ENCODE data around the gene AHCTF1. TPM values are rescaled to one million over a fixed set of nuclear protein-coding genes. Genes with fewer than 3 reads are reported as not detected.
"Not testable (repeated sequence)": the region's sequence is repeated elsewhere in the genome, so short reads cannot be mapped to it uniquely, and the experiment has no call there.

AHCTF1 gene
- total and polyA plus RNA-seq, 2 donors, result 15.3 to 45.7 TPM

DNA sequence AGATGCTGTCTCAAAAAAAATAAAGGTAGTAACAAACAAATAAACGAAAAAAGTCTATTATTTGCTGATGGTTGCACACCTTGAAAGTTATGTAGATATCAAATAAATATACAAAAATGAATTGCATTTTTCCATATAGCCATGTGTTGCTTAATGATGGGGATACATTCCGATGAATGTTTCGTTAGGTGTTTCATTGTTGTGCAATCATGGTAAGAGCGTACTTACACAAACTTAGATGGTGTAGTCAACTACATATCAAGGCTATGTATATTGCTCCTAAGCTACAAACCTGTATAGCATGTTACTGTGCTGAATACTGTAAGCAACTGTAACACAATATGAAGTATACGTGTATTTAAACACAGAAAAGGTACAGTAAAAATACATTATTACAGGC is 34.4 kb downstream of the AHCTF1 start:
- peaks cover 2% of the 10 kb centered on the region for H3K36me3 ChIP-seq (ENCODE audit: insufficient read depth)

DNA sequence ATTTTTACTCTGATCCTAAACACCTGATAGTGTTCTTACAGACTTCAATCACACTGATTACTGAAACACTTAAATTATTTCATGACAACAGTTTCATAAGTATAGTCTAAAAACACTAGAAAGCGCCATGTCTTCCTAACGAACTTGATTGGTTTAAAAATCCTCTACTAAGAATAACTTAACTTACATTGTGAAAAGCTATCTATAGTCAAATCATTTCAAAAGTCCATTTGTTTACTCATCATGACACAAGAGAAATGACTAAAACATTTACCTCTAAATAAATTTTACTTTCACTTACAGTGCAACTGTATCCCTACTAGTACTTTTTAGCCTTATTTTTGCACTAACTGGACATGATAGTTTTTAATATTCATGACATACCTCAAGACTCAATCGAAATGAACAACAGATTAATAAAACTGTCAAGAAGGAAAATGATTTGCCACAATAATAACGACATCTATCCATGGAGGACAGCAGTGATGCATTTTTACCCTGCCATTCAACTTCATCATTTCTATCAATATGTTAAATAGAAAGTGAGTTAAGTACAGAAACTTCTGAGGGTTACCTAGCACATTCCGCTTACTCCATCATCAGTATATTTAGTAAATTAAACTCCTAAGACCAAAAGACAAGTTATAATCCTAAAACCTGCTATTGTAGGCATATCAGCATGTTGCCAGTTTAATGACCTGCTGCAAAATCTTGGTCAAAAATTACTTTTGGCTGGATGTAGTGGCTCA is 38.4 kb downstream of the AHCTF1 start:
- Histone ChIP-seq H3K27ac (ENCODE audit: low read depth) (no peak overlapping the region), H3K36me3 (ENCODE audit: insufficient read depth) (no peaks in the 10 kb centered on the region), H3K4me1 (ENCODE audit: insufficient read depth) (no peaks in the 10 kb centered on the region), H3K4me3 (ENCODE audit: low read depth, low read length) (no peak overlapping the region)
- WGBS, result 93% methylated on average over 5 of the region's 5 CpGs
- no peak for DNase-seq (ENCODE audit: extremely low spot score)

More for the DNA sequence above, 34.4 kb downstream of the AHCTF1 start:
- WGBS, result 98% methylated on average over 5 of the region's 5 CpGs
- Histone ChIP-seq H3K27ac (ENCODE audit: low read depth) (no peak overlapping the region), H3K4me1 (ENCODE audit: insufficient read depth) (no peaks in the 10 kb centered on the region), H3K4me3 (ENCODE audit: low read depth, low read length) (no peak overlapping the region)
- no peak for DNase-seq (ENCODE audit: extremely low spot score)

DNA sequence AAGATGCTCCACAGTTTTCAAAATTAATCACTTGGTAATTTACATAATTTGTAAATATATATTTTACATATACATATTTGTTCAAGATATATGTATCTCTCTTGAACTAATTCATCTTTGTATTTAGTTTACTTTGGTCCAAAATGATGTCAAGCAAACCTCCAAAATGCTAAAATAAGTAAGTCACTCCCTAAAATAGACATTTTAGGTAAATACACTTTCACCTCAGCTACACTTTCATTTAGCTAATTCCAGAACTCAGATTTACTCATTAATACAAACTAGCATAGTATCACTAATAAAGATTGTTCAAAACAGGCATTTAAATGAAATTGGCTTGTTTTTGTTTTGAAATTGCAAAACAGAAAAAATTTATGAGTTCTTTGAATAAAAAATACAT is 40.6 kb downstream of the AHCTF1 start:
- peaks cover 2% of the 10 kb centered on the region for H3K36me3 ChIP-seq (ENCODE audit: insufficient read depth)
- H3K4me3 ChIP-seq (ENCODE audit: low read depth, low read length), result no peak overlapping the region
- no peaks in the 10 kb centered on the region for H3K4me1 ChIP-seq (ENCODE audit: insufficient read depth)
- H3K27ac ChIP-seq (ENCODE audit: low read depth), result no peak overlapping the region
- no peak for DNase-seq (ENCODE audit: extremely low spot score)

DNA sequence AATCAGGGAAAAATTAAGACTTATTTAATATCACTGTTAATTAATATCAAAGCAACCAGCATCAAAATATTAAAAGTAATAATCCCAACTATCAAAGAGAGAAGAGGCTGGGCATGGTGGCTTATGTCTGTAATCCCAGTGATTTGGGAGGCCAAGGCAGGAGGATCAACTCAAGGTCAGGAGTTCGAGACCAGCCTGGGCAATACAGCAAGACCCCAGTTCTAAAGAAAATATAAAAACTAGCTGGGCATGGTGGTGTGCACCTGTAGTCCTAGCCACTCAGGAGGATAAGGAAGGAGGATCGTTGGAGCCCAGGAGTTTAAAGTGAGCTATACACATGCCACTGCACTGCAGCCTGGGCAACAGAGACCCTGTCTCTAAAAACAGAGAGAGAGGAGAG is 43.2 kb downstream of the AHCTF1 start:
- H3K36me3 ChIP-seq (ENCODE audit: insufficient read depth), result peaks cover 2% of the 10 kb centered on the region
- no peak for DNase-seq (ENCODE audit: extremely low spot score)
- H3K4me1 ChIP-seq (ENCODE audit: insufficient read depth), result no peaks in the 10 kb centered on the region
- no peak overlapping the region for H3K27ac ChIP-seq (ENCODE audit: low read depth)
- 94% methylated on average over 2 of the region's 2 CpGs for WGBS
- no peak overlapping the region for H3K4me3 ChIP-seq (ENCODE audit: low read depth, low read length)

DNA sequence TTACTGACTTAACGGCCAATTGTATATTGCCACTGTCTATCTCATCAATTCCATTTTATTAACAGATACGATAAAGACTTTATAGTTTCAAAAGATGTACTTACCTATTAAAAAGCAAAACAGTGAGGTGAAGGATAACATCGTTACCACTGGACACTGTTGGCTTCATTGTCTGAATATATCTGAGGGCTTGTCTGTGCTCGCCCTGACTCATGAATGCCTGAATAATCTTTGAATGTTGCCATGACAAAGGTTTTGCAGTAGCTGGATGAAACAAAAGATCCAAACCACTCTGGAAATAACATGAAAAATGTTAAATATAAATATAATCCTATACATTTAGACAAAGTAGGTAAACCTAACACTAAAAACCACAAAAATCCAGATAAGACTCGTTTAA is 46.4 kb downstream of the AHCTF1 start:
- H3K4me1 ChIP-seq (ENCODE audit: insufficient read depth); H3K36me3 ChIP-seq (ENCODE audit: insufficient read depth); DNase-seq (ENCODE audit: extremely low spot score); H3K4me3 ChIP-seq (ENCODE audit: low read depth, low read length); H3K27ac ChIP-seq (ENCODE audit: low read depth): not testable (repeated sequence)
- WGBS, result 82% methylated on average over 4 of the region's 5 CpGs

DNA sequence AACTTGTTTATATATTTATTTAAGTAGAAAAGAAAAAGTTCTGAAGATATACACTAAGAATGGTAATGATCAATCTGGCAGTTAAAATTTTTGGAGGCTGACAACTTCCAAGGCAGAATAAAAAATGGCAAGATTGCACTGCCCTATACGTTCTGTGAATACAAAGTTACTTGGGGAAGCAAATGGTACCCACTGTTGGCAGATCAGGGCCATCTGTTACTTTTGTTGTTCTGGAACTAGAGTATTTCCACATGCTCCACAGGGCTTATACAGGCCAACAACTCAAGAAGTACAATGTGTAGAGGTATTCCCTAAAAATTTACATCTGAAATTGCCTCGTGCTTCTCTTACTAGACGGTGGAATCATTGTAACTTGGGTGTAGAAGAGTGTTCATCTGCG is 53.2 kb downstream of the AHCTF1 start:
- 95% methylated on average over 4 of the region's 4 CpGs for WGBS
- Histone ChIP-seq H3K4me1 (ENCODE audit: insufficient read depth) (no peaks in the 10 kb centered on the region), H3K27ac (ENCODE audit: low read depth) (no peak overlapping the region), H3K36me3 (ENCODE audit: insufficient read depth) (no peaks in the 10 kb centered on the region), H3K4me3 (ENCODE audit: low read depth, low read length) (no peak overlapping the region)
- no peak for DNase-seq (ENCODE audit: extremely low spot score)

DNA sequence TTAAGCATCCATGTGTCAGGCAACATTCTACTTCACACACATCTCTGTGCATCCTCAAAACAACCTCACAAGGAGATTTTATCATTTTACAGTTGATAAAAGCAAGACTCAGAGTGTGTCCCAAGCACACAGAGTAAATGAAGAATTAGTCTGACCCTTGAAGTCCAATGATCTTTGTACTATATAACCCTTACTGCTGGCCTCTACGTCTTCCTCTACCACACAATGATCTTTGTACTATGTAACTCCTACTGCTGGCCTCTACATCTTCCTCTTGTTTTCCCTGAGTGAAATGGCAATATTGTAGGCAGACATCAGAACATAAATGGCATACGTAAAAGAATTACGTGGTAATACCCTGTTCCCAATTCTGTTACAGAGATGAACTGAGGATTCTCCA is 55.3 kb downstream of the AHCTF1 start:
- Histone ChIP-seq H3K4me3 (ENCODE audit: low read depth, low read length) (no peak overlapping the region), H3K36me3 (ENCODE audit: insufficient read depth) (no peaks in the 10 kb centered on the region), H3K4me1 (ENCODE audit: insufficient read depth) (no peaks in the 10 kb centered on the region), H3K27ac (ENCODE audit: low read depth) (no peak overlapping the region)
- no peak for DNase-seq (ENCODE audit: extremely low spot score)
- WGBS, result 98% methylated on average over 3 of the region's 3 CpGs

DNA sequence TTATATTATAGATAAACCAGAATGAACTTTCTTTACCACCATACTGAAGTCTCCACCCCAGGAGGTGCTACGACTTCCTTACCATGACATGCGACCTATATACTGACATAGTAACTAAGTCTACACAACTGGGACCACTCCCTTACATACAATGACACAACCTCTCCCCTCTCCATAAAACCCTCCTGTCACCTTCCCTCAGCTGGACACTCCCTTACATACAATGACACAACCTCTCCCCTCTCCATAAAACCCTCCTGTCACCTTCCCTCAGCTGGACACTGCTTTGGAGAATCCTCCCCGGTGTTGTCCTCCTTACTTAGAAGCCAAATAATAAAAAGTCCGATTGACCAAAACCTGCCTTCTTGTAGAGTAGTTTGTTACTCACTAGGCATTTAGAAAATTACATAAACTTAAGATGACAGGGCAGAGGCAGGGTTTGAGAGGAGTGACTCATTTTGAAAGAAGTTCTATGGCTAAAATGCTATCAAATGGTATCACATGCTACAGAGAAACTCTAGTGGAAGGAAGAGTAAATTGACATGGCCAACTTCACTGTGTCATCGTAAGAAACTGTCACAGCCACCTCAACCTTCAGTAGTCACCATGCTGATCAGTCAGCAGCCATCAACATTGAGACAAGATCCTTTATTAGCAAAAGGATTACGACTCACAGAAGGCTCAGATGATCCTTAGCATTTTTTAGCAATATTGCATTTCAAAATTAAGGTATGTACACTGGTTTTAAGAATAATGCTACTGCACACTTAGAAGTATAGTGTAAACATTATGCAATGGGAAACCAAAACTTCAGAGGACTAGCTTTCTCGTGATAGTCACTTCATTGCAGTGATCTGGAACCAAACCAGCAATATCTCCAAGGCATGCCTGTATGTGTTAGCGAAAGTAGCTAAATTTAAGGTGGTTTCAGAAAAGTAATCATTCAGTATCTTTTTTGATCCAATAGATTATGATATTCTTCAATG is 56.4 kb downstream of the AHCTF1 start:
- Histone ChIP-seq H3K27ac (ENCODE audit: low read depth) (no peak overlapping the region), H3K36me3 (ENCODE audit: insufficient read depth) (no peaks in the 10 kb centered on the region), H3K4me1 (ENCODE audit: insufficient read depth) (no peaks in the 10 kb centered on the region), H3K4me3 (ENCODE audit: low read depth, low read length) (no peak overlapping the region)
- no peak for DNase-seq (ENCODE audit: extremely low spot score)
- 92% methylated on average over 8 of the region's 8 CpGs for WGBS

DNA sequence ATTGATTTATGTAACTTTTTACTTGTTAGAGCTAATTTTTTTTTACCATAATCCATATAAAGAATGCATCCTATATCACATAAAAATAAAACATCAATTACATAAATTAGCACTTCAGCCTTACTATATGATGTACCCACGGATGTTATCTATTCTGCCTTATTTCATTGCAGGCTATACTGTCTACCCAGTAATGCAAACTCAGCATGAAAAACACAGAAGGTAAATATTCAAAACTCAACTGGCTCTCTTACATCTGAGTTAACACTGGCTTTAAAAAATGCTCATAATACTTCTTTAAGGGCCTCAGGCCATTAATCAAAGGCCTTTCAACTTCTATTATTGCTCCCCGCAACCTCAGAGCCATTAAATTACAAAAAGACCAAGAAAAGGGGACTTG is 65.8 kb downstream of the AHCTF1 start:
- WGBS, result 95% methylated on average over 2 of the region's 2 CpGs
- peaks cover 3% of the 10 kb centered on the region for H3K36me3 ChIP-seq (ENCODE audit: insufficient read depth)
- H3K4me3 ChIP-seq (ENCODE audit: low read depth, low read length), result no peak overlapping the region

DNA sequence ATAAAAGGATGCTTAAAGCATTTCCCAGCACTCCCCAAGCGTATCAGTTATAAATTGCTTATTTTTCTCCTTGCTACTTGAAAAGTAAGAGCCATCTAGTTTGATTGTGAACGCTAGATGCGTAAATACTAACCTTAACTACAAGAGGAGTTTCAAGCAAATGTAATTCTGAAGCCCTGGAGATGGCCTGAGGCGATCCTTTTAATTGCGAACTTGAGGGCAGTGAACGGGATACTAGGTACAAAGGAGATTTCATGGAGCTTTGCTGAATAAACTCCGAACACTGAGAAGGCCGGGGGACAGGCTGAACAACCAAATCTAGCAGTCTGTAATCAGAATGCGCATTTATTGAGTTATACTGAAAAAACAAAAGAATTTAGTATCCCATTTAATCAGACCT is 68.0 kb downstream of the AHCTF1 start:
- WGBS, result 96% methylated on average over 9 of the region's 9 CpGs

More for the DNA sequence above, 65.8 kb downstream of the AHCTF1 start:
- Histone ChIP-seq H3K27ac (ENCODE audit: low read depth) (no peak overlapping the region), H3K4me1 (ENCODE audit: insufficient read depth) (no peaks in the 10 kb centered on the region)
- DNase-seq (ENCODE audit: extremely low spot score), result no peak

DNA sequence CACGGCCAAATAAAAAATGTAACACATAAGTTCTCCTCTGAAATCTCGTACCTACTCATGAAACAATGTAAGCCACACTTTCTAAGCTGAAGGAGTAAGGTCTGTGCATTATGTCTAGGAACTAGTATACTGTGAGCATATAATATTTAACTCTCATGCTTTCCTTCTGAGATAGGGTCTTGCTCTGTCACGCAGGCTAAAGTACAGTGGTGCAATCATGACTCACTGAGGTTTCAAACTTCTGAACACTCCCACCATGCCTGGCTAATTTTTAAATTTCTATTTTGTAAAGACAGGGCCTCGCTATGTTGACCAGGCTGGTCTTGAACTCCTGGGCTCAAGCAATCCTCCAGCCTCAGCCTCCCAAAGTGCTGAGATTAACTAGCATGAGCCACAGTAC is 71.3 kb downstream of the AHCTF1 start:
- H3K27ac ChIP-seq (ENCODE audit: low read depth), result no peak overlapping the region
- H3K36me3 ChIP-seq (ENCODE audit: insufficient read depth), result peaks cover 6% of the 10 kb centered on the region
- 97% methylated on average over 4 of the region's 4 CpGs for WGBS
- H3K4me3 ChIP-seq (ENCODE audit: low read depth, low read length), result no peak overlapping the region
- H3K4me1 ChIP-seq (ENCODE audit: insufficient read depth), result no peaks in the 10 kb centered on the region
- DNase-seq (ENCODE audit: extremely low spot score), result no peak

More for the DNA sequence above, 68.0 kb downstream of the AHCTF1 start:
- not testable (repeated sequence) for H3K4me3 ChIP-seq (ENCODE audit: low read depth, low read length); H3K27ac ChIP-seq (ENCODE audit: low read depth); H3K4me1 ChIP-seq (ENCODE audit: insufficient read depth); DNase-seq (ENCODE audit: extremely low spot score); H3K36me3 ChIP-seq (ENCODE audit: insufficient read depth)

DNA sequence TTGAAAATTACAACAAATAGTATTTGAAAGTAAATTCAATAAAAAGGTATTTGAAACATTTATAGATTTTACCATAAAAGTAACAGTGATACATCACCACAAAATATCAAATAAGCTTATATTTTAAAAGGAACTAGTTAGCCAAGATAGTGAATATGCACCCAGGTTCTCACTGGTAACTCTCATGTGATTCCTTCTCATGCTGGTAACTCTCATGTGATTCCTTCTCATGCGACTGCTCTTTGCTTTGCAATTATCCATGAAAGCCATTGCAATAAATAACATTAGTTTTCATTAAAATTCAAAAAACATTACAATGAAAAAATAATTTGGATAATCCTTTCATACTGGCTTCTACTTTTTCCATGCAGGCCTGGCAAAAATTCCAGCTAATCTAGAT is 75.4 kb downstream of the AHCTF1 start:
- Histone ChIP-seq H3K27ac (ENCODE audit: low read depth) (no peak overlapping the region), H3K36me3 (ENCODE audit: insufficient read depth) (peaks cover 8% of the 10 kb centered on the region), H3K4me1 (ENCODE audit: insufficient read depth) (no peaks in the 10 kb centered on the region), H3K4me3 (ENCODE audit: low read depth, low read length) (no peak overlapping the region)
- DNase-seq (ENCODE audit: extremely low spot score), result no peak
- 92% methylated on average over 1 of the region's 1 CpG for WGBS

DNA sequence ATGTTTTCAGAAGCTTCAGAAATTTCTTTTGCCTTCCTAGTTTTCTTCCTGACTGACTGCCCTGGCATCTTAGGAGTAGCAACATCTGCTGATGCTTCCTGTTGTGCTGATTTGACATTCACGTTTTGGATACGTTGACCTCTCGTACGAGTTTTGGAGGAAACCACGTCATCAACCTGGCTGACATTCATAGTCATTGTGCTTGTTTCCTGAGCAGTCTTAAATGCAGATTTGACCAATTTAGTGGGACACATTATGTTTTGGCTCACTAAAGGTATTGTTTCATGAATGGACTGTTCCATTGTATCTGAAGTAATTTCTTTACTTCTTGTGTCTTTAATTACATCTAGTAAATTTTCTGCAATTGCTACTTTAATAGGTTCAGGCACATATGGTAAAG is 81.1 kb downstream of the AHCTF1 start:
- H3K36me3 ChIP-seq (ENCODE audit: insufficient read depth); H3K4me3 ChIP-seq (ENCODE audit: low read depth, low read length); DNase-seq (ENCODE audit: extremely low spot score); H3K27ac ChIP-seq (ENCODE audit: low read depth); H3K4me1 ChIP-seq (ENCODE audit: insufficient read depth): not testable (repeated sequence)
- 74% methylated on average over 3 of the region's 5 CpGs for WGBS

DNA sequence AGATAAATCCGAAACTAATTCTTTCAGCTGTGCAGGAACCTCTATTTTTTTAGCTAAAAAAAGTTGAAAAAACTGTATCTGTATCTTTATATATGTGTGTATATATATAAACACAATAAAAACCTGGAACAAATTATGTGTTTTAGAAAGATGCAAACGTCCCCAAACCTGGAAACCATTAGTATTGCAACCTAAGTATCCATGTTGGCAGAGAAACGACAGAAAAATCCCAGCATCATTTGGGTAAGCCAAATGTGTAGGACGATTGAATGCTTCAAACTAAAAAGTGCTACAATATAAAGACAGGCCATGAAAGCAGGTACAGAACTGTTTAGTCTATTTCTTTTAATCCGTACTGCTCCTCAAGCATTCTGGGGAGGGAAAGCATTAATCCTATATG is 87.9 kb downstream of the AHCTF1 start:
- H3K36me3 ChIP-seq (ENCODE audit: insufficient read depth), result peaks cover 2% of the 10 kb centered on the region
- DNase-seq (ENCODE audit: extremely low spot score), result no peak
- no peak overlapping the region for H3K4me3 ChIP-seq (ENCODE audit: low read depth, low read length)
- WGBS, result 78% methylated on average over 5 of the region's 5 CpGs
- H3K4me1 ChIP-seq (ENCODE audit: insufficient read depth), result no peaks in the 10 kb centered on the region
- H3K27ac ChIP-seq (ENCODE audit: low read depth), result no peak overlapping the region

All from urinary bladder (tissue), 4 donors.